ENCODE data around the gene SLC12A4. TPM values are rescaled to one million over a fixed set of nuclear protein-coding genes. Genes with fewer than 3 reads are reported as not detected.
"Not testable (repeated sequence)": the region's sequence is repeated elsewhere in the genome, so short reads cannot be mapped to it uniquely, and the experiment has no call there.

Gene SLC12A4
- total RNA-seq, 2 donors from 2014 or later: 19.5 to 24.3 TPM

DNA sequence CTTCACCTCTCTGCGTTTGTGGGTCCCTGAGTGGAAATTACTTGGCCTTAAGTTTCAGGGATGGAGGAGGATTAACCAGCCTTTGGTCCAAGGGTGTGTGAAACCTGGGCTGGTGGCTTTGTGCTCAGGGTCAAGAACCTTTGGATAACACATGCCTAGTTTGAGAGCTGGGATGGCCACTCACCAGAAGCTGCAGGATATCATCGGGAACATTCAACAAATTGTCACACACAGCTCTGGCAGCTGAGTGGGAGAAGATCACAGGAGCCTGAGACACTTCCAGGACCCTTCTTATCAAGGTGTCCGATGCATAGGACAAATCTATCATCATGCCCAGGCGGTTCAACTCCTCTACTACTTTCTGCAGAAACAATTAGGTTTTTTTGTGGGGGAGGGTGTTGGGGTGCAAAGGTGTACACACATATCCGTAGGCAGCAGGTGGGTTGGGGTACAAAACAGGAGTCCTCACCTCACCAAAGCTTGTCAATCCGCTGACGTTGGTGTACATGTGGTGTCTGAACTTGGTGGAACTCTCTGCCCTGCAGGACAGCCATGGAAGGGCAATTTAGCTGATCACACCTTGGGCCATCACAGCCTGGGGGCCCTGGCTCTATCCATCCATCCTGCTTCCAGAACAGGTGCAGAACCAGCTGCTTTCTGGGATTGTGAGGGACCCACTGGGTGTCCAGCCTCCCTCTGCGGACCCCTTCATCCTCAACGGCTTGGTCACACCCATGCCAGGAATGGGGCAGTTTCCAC is 9.2 kb upstream of the SLC12A4 start:
- ATAC-seq (no peak), DNase-seq (no peak)
- no peaks in the 10 kb centered on the region for H3K27me3 Mint-ChIP-seq
- H3K27ac Mint-ChIP-seq: no peak overlapping the region
- H3K4me3 Mint-ChIP-seq: no peak overlapping the region
- peaks cover 2% of the 10 kb centered on the region for H3K4me1 Mint-ChIP-seq
- H3K9me3 ChIP-seq (ENCODE audit: control insufficient read depth, low read length, poor library complexity, severe bottlenecking): no peaks in the 10 kb centered on the region
- no peaks in the 10 kb centered on the region for H3K36me3 Mint-ChIP-seq (ENCODE audit: low read depth)

DNA sequence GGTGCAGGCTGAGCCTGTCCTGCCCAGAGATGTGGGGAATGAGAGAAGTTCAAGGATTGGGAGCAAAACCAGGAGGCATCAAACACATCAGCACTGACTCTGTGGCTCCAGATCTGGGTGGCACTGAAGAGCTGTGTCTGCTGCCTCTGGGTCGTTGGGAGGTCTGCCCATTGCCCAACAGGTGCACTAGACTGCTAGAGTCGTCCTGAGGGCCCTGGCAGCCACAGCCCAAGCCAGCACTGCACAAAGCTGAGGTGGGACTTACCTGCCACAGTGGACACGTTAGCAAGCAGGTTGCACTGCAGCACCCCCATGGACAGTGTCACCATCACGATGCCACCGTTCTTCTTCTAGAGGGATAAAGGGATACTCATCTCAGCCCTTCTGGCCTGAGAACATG is 8.6 kb upstream of the SLC12A4 start:
- Mint-ChIP-seq H3K36me3 (ENCODE audit: low read depth) (no peaks in the 10 kb centered on the region), H3K4me1 (no peaks in the 10 kb centered on the region), H3K4me3 (no peak overlapping the region), H3K27ac (no peak overlapping the region), H3K27me3 (no peaks in the 10 kb centered on the region)
- no peak for ATAC-seq
- no peaks in the 10 kb centered on the region for H3K9me3 ChIP-seq (ENCODE audit: control insufficient read depth, low read length, poor library complexity, severe bottlenecking)
- no peak for DNase-seq

DNA sequence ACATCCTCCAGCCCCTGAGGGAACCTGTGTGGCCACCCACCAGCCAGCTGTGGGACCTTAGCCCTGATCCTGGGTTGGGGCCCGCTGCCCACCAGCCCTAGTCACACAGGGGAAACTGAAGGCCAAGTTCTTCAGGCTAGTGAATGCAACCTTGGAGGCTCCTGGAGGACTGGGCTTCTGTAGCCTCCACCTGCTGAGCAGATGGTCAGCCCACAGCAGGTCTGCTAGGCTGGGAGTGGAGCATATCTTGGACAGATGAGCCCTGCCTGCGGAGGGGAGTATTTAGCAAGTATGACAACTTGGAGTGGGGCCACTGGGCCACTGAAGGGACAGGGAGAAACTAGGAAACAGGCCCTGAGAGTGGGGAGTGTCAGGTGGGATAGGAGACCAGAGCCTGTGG is 7.8 kb upstream of the SLC12A4 start:
- DNase-seq: no peak
- no peak for ATAC-seq
- no peaks in the 10 kb centered on the region for H3K36me3 Mint-ChIP-seq (ENCODE audit: low read depth)
- no peak overlapping the region for H3K27ac Mint-ChIP-seq
- H3K27me3 Mint-ChIP-seq: no peaks in the 10 kb centered on the region
- no peak overlapping the region for H3K4me3 Mint-ChIP-seq
- H3K4me1 Mint-ChIP-seq: no peaks in the 10 kb centered on the region
- H3K9me3 ChIP-seq (ENCODE audit: control insufficient read depth, low read length, poor library complexity, severe bottlenecking): no peaks in the 10 kb centered on the region

DNA sequence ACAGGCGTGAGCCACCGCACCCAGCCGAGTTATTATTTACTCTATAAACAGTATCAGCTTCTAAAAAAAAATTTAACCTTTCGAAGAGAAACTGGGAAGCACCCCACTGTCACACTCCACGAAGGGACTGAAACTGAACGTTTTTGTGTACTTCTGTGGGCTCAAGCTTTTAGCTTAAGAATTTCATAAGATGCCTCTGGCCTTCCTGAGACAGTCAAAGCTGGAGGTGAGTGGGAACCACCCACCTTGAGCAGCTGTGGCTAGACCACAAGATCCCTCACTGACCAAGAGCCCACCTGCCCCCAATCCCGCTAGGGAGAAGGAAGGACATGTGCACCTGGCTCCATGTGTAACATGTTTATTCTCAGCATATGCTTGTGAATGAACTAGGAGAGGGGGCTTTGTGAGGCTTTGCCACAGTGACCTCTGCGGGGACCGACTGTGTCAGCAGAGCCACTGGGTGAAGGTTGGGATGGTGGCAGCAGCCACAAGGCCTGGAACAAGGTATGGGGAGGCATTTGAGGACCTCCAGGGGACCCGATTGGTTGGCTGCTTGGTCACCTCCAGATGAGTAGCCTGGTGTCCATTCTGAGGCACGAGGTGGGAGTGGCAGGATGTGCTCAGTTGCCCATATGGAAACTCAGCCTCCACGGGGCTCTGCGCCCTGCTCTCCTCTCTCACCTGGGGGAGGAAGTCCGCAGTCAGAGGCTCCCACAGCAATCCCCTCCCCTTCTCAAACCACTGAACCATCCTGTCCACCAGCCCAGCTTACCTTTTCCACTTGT is 7.1 kb upstream of the SLC12A4 start:
- H3K4me3 Mint-ChIP-seq: no peak overlapping the region
- H3K27ac Mint-ChIP-seq: no peak overlapping the region
- DNase-seq: no peak
- ATAC-seq: no peak
- H3K9me3 ChIP-seq (ENCODE audit: control insufficient read depth, low read length, poor library complexity, severe bottlenecking): no peaks in the 10 kb centered on the region
- H3K36me3 Mint-ChIP-seq (ENCODE audit: low read depth): no peaks in the 10 kb centered on the region
- H3K27me3 Mint-ChIP-seq: no peaks in the 10 kb centered on the region
- no peaks in the 10 kb centered on the region for H3K4me1 Mint-ChIP-seq

DNA sequence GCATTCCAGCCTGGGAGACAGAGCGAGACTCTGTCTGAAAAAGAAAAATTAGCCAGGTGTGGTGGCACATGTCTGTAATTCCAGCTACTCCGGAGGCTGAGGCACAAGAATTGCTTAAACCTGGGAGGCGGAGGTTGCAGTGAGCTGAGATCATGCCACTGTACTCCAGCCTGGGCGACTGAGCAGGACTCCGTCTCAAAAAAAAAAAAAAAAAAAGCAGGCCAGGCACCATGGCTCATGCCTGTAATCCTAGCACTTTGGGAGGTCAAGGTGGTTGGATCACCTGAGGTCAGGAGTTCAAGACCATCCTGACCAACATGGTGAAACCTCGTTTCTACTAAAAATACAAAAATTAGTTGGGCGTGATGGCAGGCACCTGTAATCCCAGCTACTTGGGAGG is 3.8 kb upstream of the SLC12A4 start:
- not testable (repeated sequence) for DNase-seq

DNA sequence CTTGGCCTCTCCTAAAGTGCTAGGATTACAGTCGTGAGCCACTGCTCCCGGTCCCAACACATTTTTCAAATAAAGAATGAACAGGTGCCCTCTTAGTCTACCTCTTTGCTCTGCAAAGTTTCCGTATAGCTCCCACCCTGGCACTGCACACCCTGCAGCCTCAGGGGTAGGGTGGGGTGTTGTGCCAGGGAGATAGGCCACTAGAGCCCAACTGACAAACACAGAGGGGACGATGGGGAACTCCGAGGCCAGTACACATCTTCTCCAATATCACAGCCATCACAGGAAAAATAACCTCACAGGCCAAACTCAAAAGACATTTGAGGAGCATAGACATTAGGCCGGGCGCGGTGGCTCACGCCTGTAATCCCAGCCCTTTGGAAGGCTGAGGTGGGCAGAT is 2.7 kb upstream of the SLC12A4 start:
- H3K4me1 Mint-ChIP-seq: peaks cover 15% of the 10 kb centered on the region

More for the DNA sequence above, 3.8 kb upstream of the SLC12A4 start:
- peaks cover 11% of the 10 kb centered on the region for H3K4me1 Mint-ChIP-seq
- ATAC-seq; H3K36me3 Mint-ChIP-seq (ENCODE audit: low read depth); H3K4me3 Mint-ChIP-seq; H3K27ac Mint-ChIP-seq; H3K9me3 ChIP-seq (ENCODE audit: control insufficient read depth, low read length, poor library complexity, severe bottlenecking); H3K27me3 Mint-ChIP-seq: not testable (repeated sequence)

DNA sequence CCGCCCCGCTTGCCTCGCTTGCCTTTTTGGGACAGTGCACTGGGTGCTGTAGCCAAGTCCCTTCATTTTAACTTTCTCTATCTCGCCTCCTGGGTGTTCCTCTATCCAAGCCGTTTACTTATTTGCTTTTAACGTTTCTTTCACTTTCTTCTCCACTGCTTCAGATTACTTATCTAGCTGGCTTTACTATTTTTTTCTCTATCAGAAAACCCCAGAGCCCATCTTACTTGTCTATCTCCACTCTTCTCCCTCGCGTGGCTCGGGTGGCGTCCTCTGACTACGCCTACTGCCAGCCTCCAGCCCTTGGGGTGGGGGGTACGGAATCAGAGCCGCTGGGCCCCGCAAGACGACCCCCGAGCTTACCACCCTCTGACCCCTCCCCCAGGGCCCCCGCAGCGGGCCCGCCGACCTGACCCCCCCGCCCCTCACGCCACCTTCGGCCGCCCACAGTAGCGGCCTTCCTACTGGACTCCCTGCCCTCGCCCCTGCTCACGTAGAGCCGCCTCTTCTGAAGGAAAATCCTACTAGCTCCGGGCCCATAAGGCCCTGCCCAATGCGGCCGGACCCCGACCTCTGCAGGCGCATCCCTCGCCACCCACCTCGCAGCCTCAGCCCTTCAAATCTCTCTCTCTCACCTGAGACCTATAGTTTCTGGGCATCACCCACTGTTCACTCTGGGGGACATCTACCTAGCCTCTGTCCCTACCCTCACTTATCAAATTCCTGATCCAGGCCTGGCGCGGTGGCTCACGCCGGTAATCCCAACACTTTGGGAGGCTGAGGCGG is 1.0 kb upstream of the SLC12A4 start:
- Mint-ChIP-seq H3K27ac (peak overlapping the region; percentile 81), H3K36me3 (ENCODE audit: low read depth) (no peaks in the 10 kb centered on the region), H3K4me3 (peak overlapping the region; percentile 98), H3K27me3 (no peaks in the 10 kb centered on the region), H3K4me1 (peaks cover 17% of the 10 kb centered on the region)
- ATAC-seq (peak; percentile 34), DNase-seq (no peak)
- no peaks in the 10 kb centered on the region for H3K9me3 ChIP-seq (ENCODE audit: control insufficient read depth, low read length, poor library complexity, severe bottlenecking)

More for the DNA sequence above, 2.7 kb upstream of the SLC12A4 start:
- Mint-ChIP-seq H3K36me3 (ENCODE audit: low read depth) (no peaks in the 10 kb centered on the region), H3K27me3 (no peaks in the 10 kb centered on the region), H3K4me3 (peak overlapping the region; percentile 43), H3K27ac (no peak overlapping the region)
- ATAC-seq: no peak
- no peaks in the 10 kb centered on the region for H3K9me3 ChIP-seq (ENCODE audit: control insufficient read depth, low read length, poor library complexity, severe bottlenecking)
- no peak for DNase-seq

DNA sequence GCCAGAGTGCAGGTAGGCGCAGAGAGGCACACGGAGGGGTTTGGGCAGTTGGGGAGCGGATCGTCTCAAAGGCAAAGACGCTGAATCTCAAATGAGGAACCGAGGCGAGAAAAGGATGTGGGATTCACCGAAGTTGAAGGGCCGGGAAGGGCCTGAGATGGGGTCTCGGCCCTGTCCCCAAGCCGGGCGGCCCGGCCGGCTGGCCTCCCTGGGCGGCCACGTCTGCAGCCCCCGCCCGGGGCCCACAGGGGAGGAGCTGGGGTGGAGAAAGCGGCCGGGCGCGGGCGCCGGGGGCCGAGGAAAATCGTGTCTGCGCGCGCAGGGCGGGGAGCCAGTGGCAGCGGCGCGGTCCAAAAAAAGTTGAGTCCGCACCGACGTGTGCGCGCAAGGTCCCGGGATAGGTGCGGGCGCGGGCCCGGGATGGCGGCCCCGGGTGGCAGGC is 458 bp downstream of the SLC12A4 start:
- H3K4me1 Mint-ChIP-seq: peaks cover 18% of the 10 kb centered on the region
- H3K9me3 ChIP-seq (ENCODE audit: control insufficient read depth, low read length, poor library complexity, severe bottlenecking): no peaks in the 10 kb centered on the region

DNA sequence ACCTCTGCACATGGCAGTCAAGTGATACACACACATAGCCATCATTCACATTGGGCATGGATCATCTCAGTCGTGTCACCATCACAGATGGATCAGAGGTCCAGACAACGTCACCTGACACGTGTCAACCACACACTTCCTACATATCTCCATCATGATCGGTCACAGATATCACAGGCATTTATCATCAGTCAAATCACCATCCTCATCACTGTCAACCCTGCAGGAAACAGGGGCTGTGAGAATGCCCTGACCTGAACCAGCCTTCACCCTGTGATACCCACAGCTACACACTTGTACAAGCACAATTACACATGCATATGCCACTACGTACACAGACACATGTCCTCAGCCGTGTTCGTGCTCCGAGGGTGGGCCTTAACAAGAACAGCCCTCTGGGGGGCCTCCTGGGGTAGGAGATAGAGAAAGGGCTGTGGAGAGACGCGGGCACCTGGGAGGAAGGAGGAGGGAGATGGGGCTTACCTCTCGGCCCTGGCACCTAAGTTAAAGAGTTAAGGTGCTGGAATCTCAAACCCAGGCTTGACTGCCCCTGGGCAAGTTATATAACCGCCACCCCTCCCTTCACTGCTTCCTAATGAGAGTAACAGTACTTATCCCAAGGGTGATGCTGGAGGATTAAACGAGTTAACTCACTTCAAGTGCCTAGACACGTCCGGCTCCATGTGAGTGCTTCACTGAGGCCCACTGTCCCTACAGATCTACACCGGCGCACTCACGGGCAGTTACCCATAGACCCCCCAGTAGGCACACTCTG is 1.1 kb downstream of the SLC12A4 start:
- no peak for DNase-seq
- H3K27ac Mint-ChIP-seq: peak overlapping the region; percentile 92
- peak overlapping the region; percentile 98 for H3K4me3 Mint-ChIP-seq
- no peaks in the 10 kb centered on the region for H3K27me3 Mint-ChIP-seq
- no peaks in the 10 kb centered on the region for H3K9me3 ChIP-seq (ENCODE audit: control insufficient read depth, low read length, poor library complexity, severe bottlenecking)
- peaks cover 20% of the 10 kb centered on the region for H3K4me1 Mint-ChIP-seq
- no peaks in the 10 kb centered on the region for H3K36me3 Mint-ChIP-seq (ENCODE audit: low read depth)
- ATAC-seq: no peak

More for the DNA sequence above, 458 bp downstream of the SLC12A4 start:
- DNase-seq: peak in 2 of 3 donors; percentile 18 to 35
- Mint-ChIP-seq H3K36me3 (ENCODE audit: low read depth) (no peaks in the 10 kb centered on the region), H3K27ac (peak overlapping the region; percentile 92), H3K27me3 (no peaks in the 10 kb centered on the region), H3K4me3 (peak overlapping the region; percentile 98)
- peak; percentile 16 for ATAC-seq

DNA sequence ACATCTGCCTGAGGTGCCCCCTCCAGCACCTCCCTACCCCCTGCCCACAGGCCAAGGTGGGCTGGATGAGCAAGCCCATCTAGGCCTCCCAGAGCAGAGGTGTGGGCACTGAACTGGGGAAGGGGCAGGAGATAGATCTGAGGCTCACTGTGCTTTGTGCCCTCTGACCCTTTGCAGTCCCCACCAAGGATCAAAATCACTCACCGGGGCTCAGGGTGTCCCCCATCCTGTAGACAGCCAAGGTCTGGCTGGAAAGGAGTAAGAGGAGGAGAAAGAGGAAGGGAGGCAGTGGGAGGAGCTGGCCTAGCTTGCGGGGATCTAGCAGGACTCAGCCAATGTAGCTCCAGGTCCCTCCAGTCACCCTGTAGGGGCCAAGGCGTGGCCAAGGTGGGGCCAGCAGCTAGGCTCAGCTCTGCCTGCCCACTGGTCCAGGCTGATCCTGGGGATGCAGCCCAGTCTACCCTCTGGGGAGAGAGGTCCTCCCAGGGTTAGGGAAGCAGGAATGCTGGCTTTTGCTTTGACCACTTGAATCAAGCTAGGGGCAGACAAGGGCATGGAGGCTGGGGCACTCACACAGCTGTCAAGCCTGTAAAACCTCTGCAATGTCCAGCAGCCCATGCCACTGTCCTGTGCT is 1.8 kb downstream of the SLC12A4 start:
- no peaks in the 10 kb centered on the region for H3K9me3 ChIP-seq (ENCODE audit: control insufficient read depth, low read length, poor library complexity, severe bottlenecking)
- Mint-ChIP-seq H3K27me3 (no peaks in the 10 kb centered on the region), H3K27ac (peak overlapping the region; percentile 92), H3K4me3 (peak overlapping the region; percentile 98), H3K36me3 (ENCODE audit: low read depth) (no peaks in the 10 kb centered on the region), H3K4me1 (peaks cover 20% of the 10 kb centered on the region)
- ATAC-seq (no peak), DNase-seq (no peak)

DNA sequence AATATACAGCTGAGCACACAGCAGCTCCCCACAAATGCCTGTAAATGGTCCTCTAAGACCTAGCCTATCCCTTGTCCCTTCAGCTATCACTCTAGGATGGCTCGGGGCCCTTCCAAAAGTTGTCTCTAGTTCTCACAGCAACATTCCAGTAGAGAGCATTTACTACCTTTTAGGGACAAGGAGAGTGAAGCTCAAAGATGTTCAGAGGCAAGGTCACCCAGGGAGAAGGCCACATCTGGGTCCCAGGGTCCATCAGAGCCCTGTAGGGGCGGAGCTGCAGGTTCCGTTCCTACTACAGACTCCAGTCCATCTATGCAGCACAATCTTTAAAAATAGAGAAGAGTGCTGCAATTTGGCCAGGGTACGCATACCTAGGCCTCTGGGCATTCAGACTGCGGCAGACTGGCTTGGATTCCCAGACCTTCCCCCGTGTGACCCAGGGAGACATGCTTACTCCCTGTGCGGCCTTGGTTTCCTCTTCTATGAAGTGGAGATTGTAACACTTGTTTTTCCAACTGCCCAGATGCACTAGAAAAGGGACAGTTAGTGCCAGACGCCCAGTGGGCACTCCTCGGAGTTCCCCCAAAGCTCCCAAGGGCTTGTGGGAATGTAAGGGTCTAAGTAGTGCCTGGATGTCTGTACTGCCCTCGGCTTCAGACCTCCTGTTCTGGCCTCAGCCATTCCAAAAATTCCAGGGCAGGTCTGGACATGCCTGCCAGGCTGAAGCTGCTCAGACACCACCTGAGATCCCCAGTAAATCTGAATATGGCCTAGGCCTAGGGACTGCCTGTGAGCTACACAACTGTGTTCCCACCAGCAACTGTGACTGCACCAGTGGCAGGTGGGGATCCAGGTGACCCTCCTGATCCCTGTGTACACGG is 2.5 kb downstream of the SLC12A4 start:
- no peak overlapping the region for H3K4me3 Mint-ChIP-seq
- H3K9me3 ChIP-seq (ENCODE audit: control insufficient read depth, low read length, poor library complexity, severe bottlenecking): no peaks in the 10 kb centered on the region
- ATAC-seq: no peak
- H3K4me1 Mint-ChIP-seq: peaks cover 20% of the 10 kb centered on the region
- H3K36me3 Mint-ChIP-seq (ENCODE audit: low read depth): no peaks in the 10 kb centered on the region
- DNase-seq: no peak
- no peak overlapping the region for H3K27ac Mint-ChIP-seq
- H3K27me3 Mint-ChIP-seq: no peaks in the 10 kb centered on the region

All from T-helper 17 cell (primary cell).